H4 (cell line): ENCODE results near the gene ARHGAP32. TPM values are rescaled to one million over a fixed set of nuclear protein-coding genes. Genes with fewer than 3 reads are reported as not detected.

ENCODE experiments used
- DNase-seq: peaks from one replicate; pipeline ENCODE4 v3.0.0-alpha.2; 2015; ENCODE audit warnings: low spot score
- total RNA-seq: library from RNA; depleted of rRNA; stranded (reverse); fragments of >200 nt; shearing (Covaris generic); gene quantifications from 2 replicates; pipeline ENCODE4 v1.2.3, GENCODE V29; 2014

Gene ARHGAP32
- total RNA-seq, 1 experiment from 2014 or later: 5.1 TPM

DNA sequence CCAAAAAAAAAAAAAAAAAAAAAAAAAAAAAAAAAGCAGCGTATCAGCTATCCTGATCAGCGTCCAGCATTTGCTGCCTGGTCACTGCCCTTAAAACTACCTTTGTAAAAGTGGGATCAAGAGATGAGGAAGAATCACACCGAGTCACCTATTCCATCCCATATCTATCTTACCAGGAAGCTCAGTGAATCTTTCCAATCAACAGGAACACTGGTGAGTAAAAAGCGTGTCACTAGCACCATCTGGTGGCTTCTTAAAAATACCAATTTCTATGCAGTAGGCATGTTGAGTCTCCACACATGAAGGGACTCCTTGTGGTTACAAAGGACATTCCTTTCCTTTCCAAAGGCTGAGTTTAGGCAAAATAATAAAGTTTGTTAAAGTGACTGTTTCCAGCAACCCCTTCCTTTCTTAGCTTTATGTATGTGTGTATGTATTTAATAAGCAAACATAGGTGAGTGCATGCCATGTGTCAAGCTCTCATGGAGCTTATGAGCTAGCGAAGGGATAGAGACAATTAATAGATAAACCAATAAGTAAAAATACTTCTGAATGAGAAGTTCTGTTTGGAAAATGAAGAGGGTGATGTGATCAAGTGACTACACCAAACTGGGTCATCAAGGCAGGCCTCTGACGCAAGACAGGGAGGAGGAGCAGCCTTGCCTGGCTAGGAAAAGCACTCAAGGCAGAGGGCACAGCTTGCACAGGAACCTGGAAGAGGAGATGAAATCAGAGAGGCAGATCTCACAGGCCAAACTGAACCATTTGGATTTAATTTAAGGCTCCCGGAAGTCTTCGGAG, 235.5 kb downstream of the ARHGAP32 start:
- DNase-seq: peak; percentile 69

DNA sequence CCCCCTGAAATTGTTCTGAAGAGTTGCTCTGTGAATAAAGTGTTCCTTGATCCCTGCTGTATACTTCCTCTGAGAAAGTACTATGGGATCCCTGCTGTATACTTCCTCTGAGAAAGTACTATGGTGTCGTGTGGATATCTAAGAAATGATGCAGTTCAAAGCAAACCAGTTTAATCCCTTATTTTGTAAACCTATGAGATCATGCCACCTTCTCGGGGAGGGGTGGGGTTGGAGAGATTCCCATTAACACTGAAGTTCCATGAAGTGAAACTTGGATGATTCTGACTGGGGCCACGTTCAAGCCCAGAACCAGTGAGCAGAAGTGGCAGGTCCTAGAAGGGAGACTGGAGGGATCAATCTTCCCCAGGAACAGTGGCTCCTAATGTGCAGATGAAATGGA, 236.5 kb downstream of the ARHGAP32 start:
- DNase-seq: no peak

DNA sequence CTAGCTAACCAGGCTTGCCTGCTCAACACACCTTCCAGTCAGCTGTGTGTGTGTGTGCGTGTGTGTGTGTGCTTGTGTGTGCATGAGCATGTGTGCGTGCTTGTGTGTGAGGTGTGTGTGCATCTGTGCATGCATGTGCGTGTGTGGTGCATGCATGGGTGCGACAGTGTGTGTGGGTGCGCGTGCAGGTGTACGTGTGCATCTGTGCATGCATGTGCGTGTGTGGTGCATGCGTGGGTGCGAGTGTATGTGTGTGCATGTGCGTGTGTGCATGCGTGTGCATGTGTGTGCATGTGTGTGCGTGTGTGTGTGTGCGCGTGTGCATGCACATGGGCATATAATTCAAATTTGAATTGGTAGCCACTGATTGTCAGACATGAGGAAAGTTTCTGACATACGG, 239.0 kb downstream of the ARHGAP32 start:
- no peak for DNase-seq

DNA sequence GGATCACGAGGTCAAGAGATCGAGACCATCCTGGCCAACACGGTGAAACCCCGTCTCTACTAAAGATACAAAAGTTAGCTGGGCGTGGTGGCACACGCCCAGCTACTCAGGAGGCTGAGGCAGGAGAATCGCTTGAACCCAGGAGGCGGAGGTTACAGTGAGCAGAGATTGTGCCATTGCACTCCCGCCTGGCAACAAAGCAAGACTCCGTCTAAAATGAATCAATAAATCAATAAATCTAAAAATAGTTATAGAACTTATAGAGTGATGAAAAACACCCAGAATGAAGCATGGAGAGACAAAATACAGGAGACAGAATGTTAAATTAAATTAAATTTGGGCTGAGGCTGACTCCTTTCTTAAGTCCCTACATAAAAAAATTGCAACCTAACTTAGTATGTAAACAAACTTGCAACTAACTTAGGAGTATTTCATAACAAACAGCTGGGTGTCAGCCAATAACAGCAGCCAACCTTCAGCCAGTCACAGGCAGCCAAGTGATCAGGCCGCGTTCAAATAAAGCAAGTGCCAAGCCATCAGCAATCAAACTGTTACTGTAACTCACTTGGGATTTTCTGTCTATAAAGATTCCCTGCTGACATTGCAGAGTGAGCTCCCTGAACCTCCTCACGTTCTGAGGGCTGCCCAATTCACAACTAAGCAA, 242.2 kb downstream of the ARHGAP32 start:
- DNase-seq: no peak

DNA sequence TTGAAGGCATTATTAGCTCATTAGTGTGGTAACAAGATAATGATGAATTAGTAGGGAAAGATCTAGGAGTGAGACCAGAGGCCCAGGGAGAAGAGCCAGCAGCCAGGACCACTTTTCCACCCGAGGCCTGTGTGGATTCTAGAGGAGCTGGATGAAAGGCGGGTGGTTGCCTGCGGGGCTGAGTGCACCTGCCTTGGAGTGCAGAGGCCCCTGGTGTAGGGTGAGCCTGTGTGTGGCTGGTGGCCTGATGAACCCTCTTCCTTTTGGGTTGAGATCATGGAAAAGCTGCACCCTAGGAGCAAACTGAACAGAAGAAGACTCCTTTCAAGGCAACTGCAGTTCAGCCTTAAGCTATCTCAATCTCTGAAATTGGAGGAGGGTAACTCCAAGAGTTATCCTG, 243.5 kb downstream of the ARHGAP32 start:
- DNase-seq: no peak

DNA sequence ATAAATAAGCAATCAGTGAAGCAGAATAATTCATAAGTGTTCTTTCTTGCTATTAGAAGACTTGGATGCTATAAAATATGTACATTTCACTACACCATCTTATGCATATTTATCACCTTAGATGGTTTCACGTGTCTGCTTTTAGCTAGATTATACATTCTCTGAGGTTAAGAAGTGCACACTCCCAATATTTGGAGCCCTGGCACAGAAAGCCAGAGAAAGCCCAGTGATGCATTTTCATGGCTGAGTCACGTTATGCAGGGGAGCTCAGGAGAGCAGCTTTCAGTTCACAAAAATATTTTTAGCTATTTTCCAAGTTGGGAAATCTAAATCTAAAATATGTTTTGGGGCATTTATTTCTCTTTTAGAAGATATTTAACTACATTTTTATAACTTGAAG, 244.4 kb downstream of the ARHGAP32 start:
- DNase-seq: no peak

DNA sequence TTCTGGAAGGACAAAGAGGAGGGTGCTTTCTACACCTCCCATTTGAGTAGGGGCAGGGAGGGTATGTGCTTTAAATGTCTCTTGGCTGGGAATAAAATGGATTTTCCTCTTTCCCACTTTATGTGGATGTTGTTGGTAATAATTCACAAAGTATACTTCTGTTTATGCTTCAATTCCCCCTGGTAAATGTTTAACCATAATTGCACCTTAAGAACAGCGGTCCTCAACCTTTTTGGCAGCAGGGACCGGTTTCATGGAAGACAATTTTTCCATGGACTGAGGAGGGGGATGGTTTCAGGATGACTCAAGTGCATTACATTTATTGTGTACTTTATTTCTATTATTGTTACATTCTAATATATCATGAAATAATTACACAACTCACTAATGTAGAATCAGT, 245.5 kb downstream of the ARHGAP32 start:
- no peak for DNase-seq

DNA sequence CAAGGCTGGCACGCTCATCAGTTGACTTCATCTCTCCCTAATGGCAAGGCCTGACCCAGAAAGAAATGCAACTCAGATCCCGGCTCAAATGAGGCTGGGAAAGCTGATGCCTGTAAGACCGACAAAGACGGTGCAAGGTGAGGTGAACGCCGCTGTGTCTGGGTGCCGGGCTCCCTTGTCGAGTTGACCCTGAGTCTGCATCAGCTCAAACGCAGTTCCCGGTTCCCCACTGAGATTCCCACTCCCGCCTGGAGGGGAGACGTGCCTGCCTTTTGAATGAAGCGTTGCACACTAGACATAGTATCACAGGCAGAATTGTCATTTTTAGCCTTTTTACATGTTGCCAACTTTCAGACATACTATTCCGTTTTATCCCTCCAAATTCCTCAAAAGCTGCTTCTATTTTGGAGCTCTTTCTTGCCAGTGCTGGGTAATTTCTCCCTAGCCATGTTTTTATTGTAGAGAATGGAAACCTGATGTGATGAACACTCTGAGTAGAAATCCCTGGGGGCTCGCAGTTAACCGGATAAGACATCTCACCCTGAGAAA, 248.6 kb downstream of the ARHGAP32 start:
- no peak for DNase-seq

DNA sequence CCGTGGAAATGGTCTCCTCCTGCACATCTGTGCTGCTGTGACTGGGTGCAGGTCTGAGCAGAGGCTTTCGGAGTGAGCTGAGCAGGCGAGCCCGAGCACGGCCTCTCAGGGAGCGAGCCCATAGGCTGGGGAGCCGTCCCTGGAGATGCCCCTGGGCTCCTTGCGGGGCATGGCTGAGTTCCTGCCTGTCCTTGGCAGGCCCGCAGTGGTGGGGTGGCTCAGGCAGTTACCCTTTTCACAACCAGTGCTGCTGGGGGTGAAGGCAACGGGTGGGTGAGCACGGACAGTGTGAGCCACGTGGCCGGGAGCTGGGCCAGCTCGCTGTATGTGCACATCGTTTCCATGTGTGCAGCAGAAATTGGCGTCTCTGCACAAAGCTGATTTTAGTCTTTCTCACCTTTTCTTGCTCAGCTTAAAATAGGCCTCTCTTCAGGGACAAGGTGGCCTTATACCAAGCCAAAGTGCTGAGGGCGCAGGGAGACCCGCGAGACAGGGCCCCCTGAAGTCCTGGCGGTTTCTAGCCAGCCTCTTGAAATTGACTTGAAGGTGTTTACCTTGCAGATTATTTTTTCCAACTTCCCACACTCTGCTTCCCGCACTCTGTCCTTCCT, 249.2 kb downstream of the ARHGAP32 start, which contains the start of gene TP53AIP1:
Gene TP53AIP1 (minus strand): TSS at position 55 of the 611 bp plus-strand sequence. CDS start 5,053 bp downstream, outside the sequence.
- no peak for DNase-seq

DNA sequence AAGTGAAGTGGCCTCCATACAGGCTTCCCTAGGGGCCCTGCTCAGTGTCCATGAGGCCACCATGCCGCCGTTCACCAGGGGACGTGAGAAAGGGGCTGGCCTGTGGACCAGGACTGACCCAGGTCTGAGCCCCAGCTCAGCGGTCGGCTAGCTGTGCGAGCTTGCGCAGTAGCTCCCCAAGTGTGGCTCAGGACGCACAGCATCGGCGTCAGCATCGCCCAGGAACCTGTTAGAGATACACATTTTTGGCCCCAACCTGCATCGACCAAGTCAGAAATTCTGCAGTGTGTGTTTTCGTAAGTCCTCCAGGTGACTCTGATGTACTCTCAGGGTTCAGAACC, 249.9 kb downstream of the ARHGAP32 start:
- DNase-seq: no peak

DNA sequence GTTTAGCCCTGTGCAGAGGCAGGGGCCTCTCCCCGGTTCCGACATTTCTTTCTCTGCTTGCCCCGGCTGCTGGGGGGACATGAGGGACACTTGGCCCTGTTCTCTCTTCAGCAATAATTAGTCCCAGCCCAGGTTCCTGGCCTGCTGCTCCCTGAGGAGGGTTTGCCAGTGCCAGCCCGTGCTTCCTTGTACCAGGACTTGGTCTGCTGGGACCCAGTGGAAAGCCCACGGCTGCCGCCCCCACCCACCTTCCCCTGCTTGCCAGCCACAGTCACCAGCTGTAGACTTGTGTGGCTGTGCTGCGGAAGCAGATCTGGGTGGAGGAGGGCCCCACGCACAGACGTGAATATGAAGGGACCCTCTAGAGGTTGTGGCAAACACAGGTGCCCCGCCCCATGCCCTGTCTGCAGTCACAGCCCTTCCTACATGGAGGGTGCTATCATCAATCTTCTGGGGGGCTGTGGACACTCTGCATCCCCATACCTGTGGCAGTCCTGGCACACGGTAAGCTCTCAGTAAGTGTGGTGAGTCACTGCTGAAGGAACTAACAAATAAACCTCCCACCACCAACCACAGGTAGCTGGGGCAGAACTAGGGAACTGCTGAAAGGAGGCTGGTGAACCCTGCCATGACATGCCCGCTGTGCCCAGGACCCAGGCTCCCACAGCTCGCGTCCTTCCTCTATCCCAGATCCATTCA, 250.4 kb downstream of the ARHGAP32 start:
- DNase-seq: no peak

DNA sequence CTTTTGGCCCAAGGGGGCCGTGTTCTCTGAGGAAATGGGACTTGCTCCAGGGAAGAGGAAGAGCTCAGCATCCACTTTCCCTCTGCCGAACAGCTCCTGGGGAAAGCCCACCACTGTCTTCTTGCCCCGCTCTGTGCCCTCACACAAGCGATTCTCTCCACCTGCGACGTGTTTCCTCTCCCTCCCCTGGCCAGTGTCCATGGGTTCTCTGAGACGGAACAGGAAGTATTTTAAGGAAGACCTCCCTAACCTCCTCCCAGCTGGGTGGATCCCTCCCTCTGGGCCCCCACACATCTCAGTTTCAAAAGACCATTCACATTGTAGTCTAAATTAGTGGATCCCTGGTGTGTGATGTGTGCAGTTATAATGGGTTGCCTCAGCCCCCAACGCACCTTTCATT, 251.0 kb downstream of the ARHGAP32 start:
- DNase-seq: no peak

DNA sequence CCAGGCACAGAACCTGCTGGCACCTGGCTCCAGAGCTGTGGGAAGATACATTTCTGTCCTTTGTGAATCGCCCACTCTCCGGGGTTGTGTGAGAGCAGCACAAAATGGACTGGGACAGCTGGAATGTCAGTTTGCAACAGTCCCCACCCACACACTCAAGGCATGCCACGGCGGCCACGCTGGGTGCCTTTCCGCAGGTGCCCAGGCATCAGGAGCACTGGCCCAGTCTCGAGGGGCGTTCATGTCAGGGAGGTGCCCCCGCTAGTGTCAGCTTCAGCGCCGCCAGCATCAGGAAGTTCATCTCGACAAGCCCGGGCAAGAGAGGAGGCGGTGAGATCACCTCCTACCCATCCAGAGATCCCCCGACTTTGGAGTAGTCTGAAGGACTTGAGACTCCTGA, 251.5 kb downstream of the ARHGAP32 start:
- no peak for DNase-seq

DNA sequence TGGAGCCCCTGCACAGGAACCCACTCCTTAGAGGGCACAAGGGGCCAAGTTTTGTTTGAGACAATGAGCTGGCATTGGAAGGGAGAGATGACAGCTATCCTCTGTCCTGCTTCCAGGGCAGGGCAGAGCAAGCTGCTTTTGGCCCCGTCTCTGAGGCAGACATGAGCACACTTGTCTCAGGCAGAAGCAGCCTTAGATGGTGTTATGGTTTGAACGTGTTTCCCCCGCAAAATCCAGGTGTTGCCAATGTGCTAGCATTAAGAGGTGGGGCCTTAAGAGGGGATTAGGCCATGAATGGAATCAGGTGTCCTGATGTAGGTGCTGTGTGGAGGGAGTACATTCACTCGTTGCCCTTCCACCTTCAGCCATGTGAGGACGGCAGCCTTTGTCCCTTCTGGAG, 252.0 kb downstream of the ARHGAP32 start:
- DNase-seq: no peak

DNA sequence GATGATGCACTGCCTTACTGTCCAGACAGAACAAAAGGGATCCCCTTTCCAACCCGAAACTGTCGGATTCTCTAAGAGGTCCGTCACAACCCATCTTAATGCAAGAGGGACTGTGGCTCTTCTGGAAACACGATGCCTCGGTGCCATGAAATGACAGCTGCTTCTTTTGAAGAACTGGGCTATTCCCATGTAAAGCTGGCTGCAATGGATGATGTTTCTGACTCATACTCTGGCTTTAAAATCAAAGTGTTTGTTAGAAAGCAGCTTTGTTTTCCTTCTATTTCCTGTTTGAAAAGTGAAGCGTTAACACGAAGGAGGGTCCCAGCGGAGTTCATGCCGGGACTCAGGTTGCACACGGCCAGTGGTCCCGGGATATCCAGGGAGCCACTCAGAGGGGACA, 252.5 kb downstream of the ARHGAP32 start:
- no peak for DNase-seq

DNA sequence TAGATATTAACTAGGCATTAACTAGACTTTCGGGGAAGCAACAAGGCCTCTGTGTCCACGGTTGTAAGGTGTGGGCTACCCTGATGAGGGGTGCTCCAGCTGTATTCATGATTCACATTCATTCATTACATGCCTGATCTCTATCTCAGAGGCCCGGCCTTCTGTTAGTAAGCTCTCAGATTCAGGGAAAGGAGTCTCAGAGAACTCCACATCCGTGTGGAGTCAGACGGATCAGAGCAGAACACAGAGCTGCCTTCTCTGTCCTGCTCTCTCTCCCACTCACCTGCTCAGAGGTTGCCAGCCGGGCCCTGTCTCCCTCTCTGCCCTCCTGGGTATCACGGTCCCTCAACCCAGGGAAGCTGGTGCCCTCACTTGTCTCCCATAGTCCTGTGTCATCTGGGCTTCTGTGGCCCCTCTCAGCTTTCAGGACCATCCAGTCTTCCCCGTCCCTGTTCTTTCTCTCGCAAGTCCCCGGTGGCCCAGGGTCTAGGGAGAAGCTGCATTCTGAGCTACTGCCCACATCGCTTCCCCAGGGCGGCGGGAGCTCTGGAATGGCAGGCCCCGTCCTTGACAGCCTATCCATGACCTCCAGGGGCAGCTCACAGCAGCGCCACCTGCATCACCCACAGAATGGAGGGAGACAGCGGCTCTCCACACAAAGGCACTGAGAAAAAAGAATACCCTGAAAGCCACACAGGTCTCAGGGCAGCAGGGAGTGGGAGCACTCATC, 253.8 kb downstream of the ARHGAP32 start:
- DNase-seq: no peak

DNA sequence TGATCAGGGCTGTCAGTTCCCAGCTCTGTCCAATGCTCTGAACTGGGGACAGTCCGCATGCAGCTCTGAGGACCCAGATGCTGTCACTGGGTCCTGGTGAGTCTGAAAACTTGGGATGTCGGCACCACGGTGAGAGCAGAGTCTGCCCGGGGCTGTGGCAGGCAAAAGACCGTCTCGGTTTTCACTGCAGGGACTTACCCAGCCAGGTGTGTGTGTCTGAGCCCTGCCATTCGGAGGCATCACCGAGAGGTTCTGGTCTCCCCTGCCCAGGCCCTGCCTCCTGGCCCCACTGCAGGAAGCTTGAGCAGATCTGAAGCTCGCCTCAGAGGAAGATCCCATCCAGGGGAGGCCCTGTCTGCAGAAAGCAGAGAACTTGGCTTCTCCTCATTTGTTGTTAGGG, 254.6 kb downstream of the ARHGAP32 start:
- no peak for DNase-seq

DNA sequence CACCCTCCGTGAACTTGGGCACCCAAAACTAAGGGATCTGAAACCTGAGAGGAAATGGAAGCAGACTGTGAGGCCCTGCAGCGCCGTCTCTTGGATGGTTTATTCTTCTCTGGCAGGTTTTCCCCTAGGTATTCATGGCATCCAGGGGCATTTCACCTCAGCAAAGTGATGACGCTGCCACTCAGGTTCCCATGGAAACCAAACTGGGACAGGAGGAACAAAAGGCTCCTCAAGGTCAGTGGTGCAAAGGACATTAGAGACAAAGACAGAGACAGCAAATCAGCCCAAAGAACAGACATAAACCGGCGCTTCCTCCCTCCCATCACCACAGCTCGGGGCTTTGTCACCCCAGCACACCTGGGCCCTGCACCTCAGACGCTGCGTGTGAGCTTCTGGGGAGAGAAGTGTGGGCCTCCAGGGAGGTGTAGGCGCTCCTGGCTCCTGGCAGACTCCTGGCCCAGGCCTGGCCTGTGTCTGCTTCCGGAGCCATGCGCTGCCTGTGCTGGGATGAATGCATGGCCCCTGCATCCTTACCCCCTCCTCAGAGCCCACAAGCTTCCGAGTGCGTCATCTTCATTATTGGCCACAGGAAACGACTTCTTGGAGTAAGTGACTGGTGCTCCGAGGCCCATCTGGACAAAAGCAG, 255.4 kb downstream of the ARHGAP32 start:
- no peak for DNase-seq

DNA sequence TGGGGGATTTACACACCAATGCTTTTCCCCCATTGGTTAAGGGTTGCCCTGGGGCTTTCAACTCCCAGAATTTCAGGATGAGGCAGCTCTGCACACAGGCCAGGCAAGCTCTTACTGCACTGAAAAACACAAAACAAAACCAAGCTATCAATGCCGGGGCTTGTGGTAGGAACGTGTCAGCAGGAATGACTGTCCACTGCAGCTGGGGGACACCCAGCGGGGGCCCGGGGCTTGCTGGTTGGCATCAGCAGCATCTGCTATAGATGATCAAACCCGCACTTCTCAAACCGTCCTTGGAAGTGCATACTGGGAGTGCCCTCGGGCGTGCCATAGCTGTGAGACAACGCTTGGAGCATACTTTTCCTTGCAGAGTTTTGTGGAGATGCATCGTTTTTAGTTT, 257.2 kb downstream of the ARHGAP32 start:
- no peak for DNase-seq

DNA sequence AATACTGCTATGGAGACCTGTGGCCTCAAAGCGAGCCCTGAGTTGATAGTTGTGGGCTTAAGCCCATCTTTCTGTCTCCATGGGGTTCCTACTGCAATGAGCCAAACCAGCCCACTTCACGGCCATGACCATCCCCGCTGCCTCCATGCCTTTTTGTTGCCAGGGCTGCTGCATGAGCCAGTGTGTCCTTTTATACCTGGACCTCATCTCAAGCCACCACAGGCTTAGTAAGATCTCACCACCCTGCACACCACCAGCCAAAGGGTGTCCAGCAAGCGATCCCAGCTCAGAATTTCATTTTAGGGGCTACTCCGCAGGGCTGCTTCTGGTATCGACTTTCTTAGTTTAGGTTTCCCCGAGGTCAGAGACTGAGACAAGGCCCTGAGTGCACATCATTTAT, 257.8 kb downstream of the ARHGAP32 start:
- no peak for DNase-seq
